OCI-LY3 (cell line): Measurements from ENCODE around the gene EPO.
"Not testable (repeated sequence)": the region's sequence is repeated elsewhere in the genome, so short reads cannot be mapped to it uniquely, and the experiment has no call there.

ENCODE experiments used
- H2AFZ ChIP-seq: fragments of 200-600, 300-600 bp; shearing (Covaris generic); 2 replicates; pipeline ENCODE4 v1.6.0; 2014; ENCODE audit warnings: antibody characterized with exemption, low read depth, low read length
- H3K27ac ChIP-seq: fragments of 200-600, 300-600 bp; sonication (generic); 2 replicates; pipeline ENCODE4 v1.5.1; 2014; ENCODE audit warnings: mild to moderate bottlenecking, low read length, moderate library complexity, mixed read lengths
- H3K27me3 ChIP-seq: fragments of 200-600, 300-600 bp; sonication (generic); 2 replicates; pipeline ENCODE4 v1.6.1; 2014; ENCODE audit warnings: low read depth, low read length, mixed read lengths
- H3K36me3 ChIP-seq: fragments of 200-600, 300-600 bp; sonication (generic); replicated peaks from 2 replicates; pipeline ENCODE3; 2014; ENCODE audit warnings: low read depth, low read length, mixed read lengths
- H3K4me1 ChIP-seq: fragments of 300-600, 200-600 bp; sonication (generic); 2 replicates; pipeline ENCODE4 v1.6.1; 2014; ENCODE audit warnings: low read length, mixed read lengths
- H3K4me2 ChIP-seq: fragments of 200-600, 300-600 bp; sonication (generic); 2 replicates; pipeline ENCODE4 v1.6.1; 2014; ENCODE audit warnings: low read length, mixed read lengths
- H3K4me3 ChIP-seq: fragments of 300-600, 200-600 bp; sonication (generic); 2 replicates; pipeline ENCODE4 v1.5.1; 2014; ENCODE audit warnings: antibody characterized with exemption, mild to moderate bottlenecking, low read length, moderate library complexity
- H3K79me2 ChIP-seq: fragments of 300-600, 200-600 bp; shearing (Covaris generic); 2 replicates; pipeline ENCODE4 v1.6.1; 2014; ENCODE audit warnings: mild to moderate bottlenecking, low read length, mixed read lengths
- H3K9ac ChIP-seq: fragments of 300-600, 200-600 bp; shearing (Covaris generic); 2 replicates; pipeline ENCODE4 v1.6.0; 2014; ENCODE audit warnings: mild to moderate bottlenecking, low read length, moderate library complexity
- H3K9me3 ChIP-seq: fragments of 200-600, 300-600 bp; shearing (Covaris generic); 2 replicates; pipeline ENCODE4 v1.6.1; 2014; ENCODE audit warnings: low read length, mixed read lengths; ENCODE audit not compliant: insufficient read depth
- H4K20me1 ChIP-seq: fragments of 200-600, 300-600 bp; sonication (generic); 2 replicates; pipeline ENCODE4 v1.6.1; 2016; ENCODE audit warnings: low read length, mixed read lengths; ENCODE audit not compliant: insufficient read depth
- CTCF ChIP-seq: fragments of 200-600, 300-600 bp; sonication (generic); IDR thresholded peaks from 2 replicates; pipeline ENCODE4 v1.5.1; 2014; ENCODE audit warnings: antibody characterized with exemption, low read length, low read depth
- EZH2phosphoT487 ChIP-seq: fragments of 200-600 bp; shearing (Covaris generic); IDR thresholded peaks from 2 replicates; pipeline ENCODE4 v1.6.1; 2018; ENCODE audit warnings: antibody characterized with exemption, mixed run types, low read depth

EPO gene

GRCh38 chr7:100710452-100710851, 9.8 kb upstream of the EPO start:
- H3K4me1 ChIP-seq, result peaks cover 9% of the 10 kb centered on the region
- peaks cover 27% of the 10 kb centered on the region for H3K79me2 ChIP-seq
- no peak overlapping the region for H3K9ac ChIP-seq
- no peaks in the 10 kb centered on the region for H3K27me3 ChIP-seq
- H3K27ac ChIP-seq, result no peak overlapping the region
- TF ChIP-seq EZH2phosphoT487 (no peak), CTCF (no peak)
- no peaks in the 10 kb centered on the region for H4K20me1 ChIP-seq
- H2AFZ ChIP-seq, result no peak overlapping the region
- H3K9me3 ChIP-seq, result no peaks in the 10 kb centered on the region
- no peak overlapping the region for H3K4me3 ChIP-seq
- H3K4me2 ChIP-seq, result no peak overlapping the region
- H3K36me3 ChIP-seq, result peaks cover 8% of the 10 kb centered on the region

GRCh38 chr7:100711369-100711768, 8.9 kb upstream of the EPO start:
- Histone ChIP-seq H4K20me1 (no peaks in the 10 kb centered on the region), H3K9me3 (no peaks in the 10 kb centered on the region), H3K9ac (no peak overlapping the region), H3K27me3 (no peaks in the 10 kb centered on the region), H3K36me3 (peaks cover 8% of the 10 kb centered on the region), H3K27ac (no peak overlapping the region), H3K4me3 (no peak overlapping the region), H3K4me2 (no peak overlapping the region), H3K79me2 (peaks cover 21% of the 10 kb centered on the region), H2AFZ (no peak overlapping the region), H3K4me1 (peaks cover 9% of the 10 kb centered on the region)
- TF ChIP-seq CTCF (no peak), EZH2phosphoT487 (no peak)

DNA sequence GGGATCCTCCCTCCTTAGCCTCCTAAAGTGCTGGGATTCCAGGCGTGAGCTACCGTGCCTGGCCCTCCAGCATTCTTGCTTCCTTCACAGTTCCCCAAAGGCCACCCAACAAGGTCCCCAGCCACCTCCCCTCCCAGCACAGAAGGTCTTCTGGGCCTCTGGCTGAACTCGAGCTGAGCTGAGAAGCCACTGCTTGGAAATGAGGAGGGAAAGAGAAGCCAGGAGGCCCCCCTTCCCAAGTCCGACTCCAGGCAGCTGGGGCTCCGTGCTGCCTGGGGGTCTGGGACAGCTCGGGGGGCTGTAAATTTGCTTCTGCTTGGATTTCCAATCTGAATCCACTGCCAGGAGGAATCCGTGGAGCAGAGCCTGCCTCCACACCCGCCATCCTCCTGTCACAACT, 5.5 kb upstream of the EPO start:
- no peak overlapping the region for H3K4me2 ChIP-seq
- no peaks in the 10 kb centered on the region for H3K36me3 ChIP-seq
- H3K79me2 ChIP-seq, result no peaks in the 10 kb centered on the region
- no peaks in the 10 kb centered on the region for H3K4me1 ChIP-seq
- H3K27ac ChIP-seq, result no peak overlapping the region
- no peak overlapping the region for H3K4me3 ChIP-seq
- no peaks in the 10 kb centered on the region for H3K9me3 ChIP-seq
- TF ChIP-seq EZH2phosphoT487 (no peak), CTCF (no peak)
- H2AFZ ChIP-seq, result no peak overlapping the region
- H3K27me3 ChIP-seq, result no peaks in the 10 kb centered on the region
- H3K9ac ChIP-seq, result no peak overlapping the region
- H4K20me1 ChIP-seq, result no peaks in the 10 kb centered on the region

DNA sequence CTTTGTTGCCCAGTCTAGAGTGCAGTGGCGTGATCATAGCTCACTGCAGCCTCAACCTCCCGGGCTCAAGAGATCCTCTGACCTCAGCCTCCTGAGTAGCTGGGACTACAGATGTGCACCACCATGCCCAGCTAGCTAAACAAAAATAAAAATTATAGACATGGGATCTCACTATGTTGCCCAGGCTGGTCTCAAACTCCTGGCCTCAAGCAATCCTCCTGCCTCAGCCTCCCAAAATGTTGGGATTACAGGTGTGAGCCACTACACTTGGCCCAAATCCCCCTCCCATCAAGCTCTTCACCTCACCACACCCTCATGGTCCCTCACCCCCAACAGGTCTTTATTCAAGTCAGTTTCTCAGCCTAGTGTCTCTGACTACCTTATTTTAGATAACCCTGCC, 3.2 kb upstream of the EPO start:
- not testable (repeated sequence) for H2AFZ ChIP-seq, H3K9me3 ChIP-seq, H4K20me1 ChIP-seq, H3K9ac ChIP-seq, H3K27me3 ChIP-seq, H3K4me2 ChIP-seq, H3K4me3 ChIP-seq, H3K4me1 ChIP-seq, H3K79me2 ChIP-seq, H3K27ac ChIP-seq, H3K36me3 ChIP-seq
